Stimulated activated effector memory CD8-positive, alpha-beta T cell treated with anti-CD3 and anti-CD28 coated beads, Interleukin-12 subunit alpha, Interleukin-12 subunit beta, amount 100 ng/mL, for 72 hours (primary cell): ENCODE results near the gene FGR.
"Not testable (repeated sequence)": the region's sequence is repeated elsewhere in the genome, so short reads cannot be mapped to it uniquely, and the experiment has no call there.

ENCODE experiments used
- ATAC-seq: fragments of 150-1000 bp; cut with Tn5 transposase; 2 replicates; pipeline ENCODE4 v1.10.0; 2021
- DNase-seq, 2 donors: peaks; one replicate each; pipeline ENCODE4 v3.0.0; 2021 to 2022; ENCODE audit warnings: low spot score in 2 of 2
- H3K27ac Mint-ChIP-seq: one replicate; pipeline ENCODE4 v1.8.0; 2022; ENCODE audit warnings: mild to moderate bottlenecking, mixed read lengths
- H3K36me3 Mint-ChIP-seq: one replicate; pipeline ENCODE4 v1.8.0; 2022; ENCODE audit warnings: mild to moderate bottlenecking, mixed read lengths
- H3K4me1 Mint-ChIP-seq: one replicate; pipeline ENCODE4 v1.8.0; 2022; ENCODE audit warnings: mixed read lengths
- H3K4me3 Mint-ChIP-seq: one replicate; pipeline ENCODE4 v1.8.0; 2022; ENCODE audit warnings: mild to moderate bottlenecking, mixed read lengths
- H3K9me3 Mint-ChIP-seq: one replicate; pipeline ENCODE4 v1.8.0; 2022; ENCODE audit warnings: mixed read lengths

The FGR gene

GRCh38 chr1:27632387-27633297, 2.3 kb downstream of the FGR start:
- ATAC-seq (peak; percentile 81), DNase-seq (peak in 1 of 2 donors; percentile 79)
- Mint-ChIP-seq H3K4me1 (peaks cover 76% of the 10 kb centered on the region), H3K27ac (peak overlapping the region; percentile 83), H3K9me3 (no peaks in the 10 kb centered on the region), H3K36me3 (peaks cover 15% of the 10 kb centered on the region), H3K4me3 (peak overlapping the region; percentile 71)

DNA sequence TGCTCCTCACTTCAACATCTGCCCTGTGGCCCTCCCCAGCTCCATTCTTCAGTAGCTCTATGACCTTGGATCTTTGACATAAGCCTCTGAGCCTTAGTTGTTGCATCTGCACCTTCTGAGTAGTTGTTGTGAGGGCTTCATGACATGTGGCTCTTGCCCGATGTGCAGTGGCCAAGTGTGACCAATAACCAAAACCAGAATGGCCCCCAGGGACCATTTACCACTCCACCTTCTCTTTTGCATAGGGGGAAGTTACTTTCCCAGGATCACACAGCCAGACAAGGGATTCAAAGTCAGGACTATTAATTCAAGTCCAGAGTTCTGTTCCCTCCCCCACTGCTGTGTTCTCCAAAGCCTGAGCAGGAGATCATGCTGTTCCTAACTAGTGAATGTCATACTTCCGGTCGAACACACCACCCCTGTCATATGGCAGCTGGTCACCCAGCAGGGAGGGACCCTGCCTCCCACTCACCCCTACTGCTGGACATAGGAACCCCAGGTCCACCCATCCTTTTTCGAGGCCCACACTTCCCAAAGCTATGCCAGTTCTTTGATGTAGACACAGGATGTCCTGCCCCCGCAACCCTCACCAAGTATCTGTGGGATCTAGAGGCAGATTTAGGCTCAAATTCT, 4.0 kb downstream of the FGR start:
- peaks cover 15% of the 10 kb centered on the region for H3K36me3 Mint-ChIP-seq
- peaks cover 74% of the 10 kb centered on the region for H3K4me1 Mint-ChIP-seq
- peak overlapping the region; percentile 71 for H3K4me3 Mint-ChIP-seq
- no peaks in the 10 kb centered on the region for H3K9me3 Mint-ChIP-seq
- peak overlapping the region; percentile 83 for H3K27ac Mint-ChIP-seq
- ATAC-seq (no peak), DNase-seq (no peak)

GRCh38 chr1:27628712-27629111, 6.3 kb downstream of the FGR start:
- ATAC-seq: no peak

DNA sequence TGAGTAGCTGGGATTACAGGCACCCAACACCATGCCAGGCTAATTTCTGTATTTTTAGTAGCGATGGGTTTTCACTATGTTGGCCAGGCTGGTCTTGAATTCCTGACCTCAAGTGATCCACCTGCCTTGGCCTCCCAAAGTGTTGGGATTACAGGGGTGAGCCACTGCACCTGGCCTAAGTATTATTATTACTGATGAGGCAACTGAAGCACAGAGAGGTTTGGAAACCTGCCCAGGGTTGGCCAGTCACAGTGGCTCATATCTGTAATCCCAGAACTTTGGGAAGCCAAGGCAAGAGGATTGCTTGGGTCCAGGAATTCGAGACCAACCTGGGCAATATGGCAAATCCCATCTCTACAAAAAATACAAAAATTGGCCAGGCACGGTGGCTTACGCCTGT, 7.3 kb downstream of the FGR start:
- peaks cover 16% of the 10 kb centered on the region for H3K36me3 Mint-ChIP-seq
- ATAC-seq, H3K9me3 Mint-ChIP-seq, H3K27ac Mint-ChIP-seq, H3K4me3 Mint-ChIP-seq, DNase-seq: not testable (repeated sequence)
- peaks cover 53% of the 10 kb centered on the region for H3K4me1 Mint-ChIP-seq

More at GRCh38 chr1:27628712-27629111, 6.3 kb downstream of the FGR start:
- peaks cover 15% of the 10 kb centered on the region for H3K36me3 Mint-ChIP-seq
- H3K9me3 Mint-ChIP-seq: no peaks in the 10 kb centered on the region
- DNase-seq: no peak
- peak overlapping the region; percentile 21 for H3K27ac Mint-ChIP-seq
- no peak overlapping the region for H3K4me3 Mint-ChIP-seq
- H3K4me1 Mint-ChIP-seq: peaks cover 63% of the 10 kb centered on the region

DNA sequence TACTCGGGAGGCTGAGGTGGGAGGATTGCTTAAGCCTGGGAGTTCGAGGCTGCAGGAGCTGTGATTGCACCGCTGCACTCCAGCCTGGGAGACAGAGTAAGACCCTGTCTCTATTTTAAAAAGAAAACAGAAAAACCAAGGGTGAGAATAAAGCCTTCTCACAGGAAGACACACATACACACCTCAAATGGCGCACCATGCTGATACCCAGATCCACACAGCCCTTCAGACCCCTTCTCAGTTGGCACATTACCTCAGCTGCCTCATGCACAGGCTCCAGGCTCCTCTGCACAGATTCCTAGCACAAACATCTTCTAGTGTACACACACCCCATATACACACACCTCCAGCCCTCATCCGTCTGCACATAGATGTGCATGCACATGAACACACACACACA, 7.9 kb downstream of the FGR start:
- peaks cover 9% of the 10 kb centered on the region for H3K36me3 Mint-ChIP-seq

GRCh38 chr1:27626031-27626935, 8.7 kb downstream of the FGR start:
- peak; percentile 16 for ATAC-seq
- H3K36me3 Mint-ChIP-seq: peaks cover 6% of the 10 kb centered on the region
- H3K9me3 Mint-ChIP-seq: no peaks in the 10 kb centered on the region

More for the DNA sequence above, 7.9 kb downstream of the FGR start:
- ATAC-seq (no peak), DNase-seq (no peak)
- Mint-ChIP-seq H3K4me1 (peaks cover 46% of the 10 kb centered on the region), H3K4me3 (no peak overlapping the region), H3K27ac (no peak overlapping the region), H3K9me3 (no peaks in the 10 kb centered on the region)

GRCh38 chr1:27624467-27625178, 10.4 kb downstream of the FGR start:
- Mint-ChIP-seq H3K9me3 (no peaks in the 10 kb centered on the region), H3K27ac (no peak overlapping the region), H3K36me3 (peaks cover 9% of the 10 kb centered on the region), H3K4me1 (peaks cover 32% of the 10 kb centered on the region), H3K4me3 (no peak overlapping the region)
- no peak for DNase-seq
- peak; percentile 3 for ATAC-seq

More at GRCh38 chr1:27626031-27626935, 8.7 kb downstream of the FGR start:
- no peak overlapping the region for H3K27ac Mint-ChIP-seq
- no peak overlapping the region for H3K4me3 Mint-ChIP-seq
- H3K4me1 Mint-ChIP-seq: peaks cover 38% of the 10 kb centered on the region
- DNase-seq: no peak

- peaks cover 32% of the 10 kb centered on the region for H3K4me1 Mint-ChIP-seq
- DNase-seq: no peak
- H3K36me3 Mint-ChIP-seq: peaks cover 18% of the 10 kb centered on the region
- no peak for ATAC-seq
- H3K4me3 Mint-ChIP-seq: no peak overlapping the region
- H3K9me3 Mint-ChIP-seq: no peaks in the 10 kb centered on the region
- H3K27ac Mint-ChIP-seq: no peak overlapping the region
Measured at GRCh38 chr1:27623327-27624212, 11.4 kb downstream of the FGR start.

DNA sequence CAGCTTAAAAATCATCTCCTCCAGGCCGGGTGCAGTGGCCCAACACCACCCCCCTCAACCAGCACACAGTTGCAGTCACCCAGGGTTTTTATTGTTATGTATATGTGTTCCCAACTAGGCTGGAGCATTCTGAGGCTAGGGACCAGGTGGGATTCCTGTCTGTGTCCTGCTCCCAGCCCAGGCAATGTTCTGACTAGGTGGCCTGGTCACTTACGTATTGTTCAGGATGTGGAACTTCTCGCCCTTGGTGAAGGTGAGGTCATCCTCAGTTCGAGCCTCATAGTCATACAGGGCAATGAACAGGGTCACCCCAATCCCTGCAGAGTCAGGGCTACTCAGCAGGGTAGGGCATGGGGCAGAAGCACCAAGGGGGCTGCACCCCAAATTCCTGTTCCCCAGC, 12.2 kb downstream of the FGR start:
- peaks cover 24% of the 10 kb centered on the region for H3K36me3 Mint-ChIP-seq
- no peaks in the 10 kb centered on the region for H3K9me3 Mint-ChIP-seq
- peaks cover 38% of the 10 kb centered on the region for H3K4me1 Mint-ChIP-seq
- no peak overlapping the region for H3K27ac Mint-ChIP-seq
- ATAC-seq (peak; percentile 75), DNase-seq (no peak)
- H3K4me3 Mint-ChIP-seq: no peak overlapping the region

DNA sequence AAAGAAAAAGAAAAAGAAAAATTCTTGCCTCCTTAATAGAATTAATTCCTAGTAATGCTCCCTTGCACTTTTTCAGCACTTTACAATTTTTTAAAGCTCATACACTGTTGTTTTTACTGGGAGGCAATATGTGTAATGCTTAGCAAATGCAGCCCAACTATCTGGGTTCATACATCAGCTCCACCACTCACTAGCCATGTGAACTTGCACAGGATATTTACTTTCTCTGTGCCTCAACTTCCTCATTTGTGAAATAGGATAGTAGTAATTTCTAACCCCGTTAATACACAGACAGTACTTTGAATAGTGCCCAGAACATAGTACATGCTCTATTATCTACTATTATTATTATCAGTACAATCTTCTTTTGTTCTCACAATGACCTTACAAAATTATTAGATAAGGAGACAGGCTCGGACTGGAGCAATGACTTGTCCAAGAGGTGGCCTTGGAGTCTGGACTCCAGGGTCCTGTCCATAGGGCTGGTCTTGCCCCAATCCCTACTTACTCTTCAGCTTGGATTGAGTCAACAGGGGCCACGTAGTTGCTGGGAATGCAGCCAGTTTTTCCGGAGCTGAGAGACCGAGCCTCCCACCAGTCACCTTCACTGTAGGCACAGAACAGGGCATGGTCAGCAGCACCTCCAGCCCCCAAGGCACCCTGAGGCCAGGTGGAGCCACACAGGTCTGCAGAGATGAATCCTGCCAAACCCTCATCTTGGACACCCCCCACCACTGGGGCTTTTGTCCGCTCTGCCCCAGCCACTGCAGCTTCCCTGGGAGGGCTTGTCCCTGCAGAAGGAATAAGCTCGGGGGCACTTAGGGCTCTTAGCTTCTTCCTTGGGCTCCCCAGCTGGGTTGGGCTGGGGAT, 13.7 kb downstream of the FGR start:
- H3K4me1 Mint-ChIP-seq: peaks cover 43% of the 10 kb centered on the region
- ATAC-seq: no peak
- peaks cover 40% of the 10 kb centered on the region for H3K36me3 Mint-ChIP-seq
- no peaks in the 10 kb centered on the region for H3K9me3 Mint-ChIP-seq
- H3K27ac Mint-ChIP-seq: no peak overlapping the region
- DNase-seq: no peak
- H3K4me3 Mint-ChIP-seq: no peak overlapping the region

GRCh38 chr1:27619782-27620438, 15.1 kb downstream of the FGR start:
- peaks cover 41% of the 10 kb centered on the region for H3K36me3 Mint-ChIP-seq
- ATAC-seq, H3K9me3 Mint-ChIP-seq, DNase-seq: not testable (repeated sequence)
- H3K4me1 Mint-ChIP-seq: peaks cover 50% of the 10 kb centered on the region
- H3K27ac Mint-ChIP-seq: peak overlapping the region; percentile 93
- H3K4me3 Mint-ChIP-seq: peak overlapping the region; percentile 64

- ATAC-seq: peak; percentile 90
- H3K4me1 Mint-ChIP-seq: peaks cover 52% of the 10 kb centered on the region
Measured at GRCh38 chr1:27618341-27619082, 16.5 kb downstream of the FGR start.

More at GRCh38 chr1:27618341-27619082, 16.5 kb downstream of the FGR start:
- peak overlapping the region; percentile 93 for H3K27ac Mint-ChIP-seq
- peak overlapping the region; percentile 64 for H3K4me3 Mint-ChIP-seq
- DNase-seq: peak in 1 of 2 donors; percentile 67
- H3K9me3 Mint-ChIP-seq: no peaks in the 10 kb centered on the region
- H3K36me3 Mint-ChIP-seq: peaks cover 40% of the 10 kb centered on the region
